ENCODE data around the gene NFU1. TPM values are rescaled to one million over a fixed set of nuclear protein-coding genes. Genes with fewer than 3 reads are reported as not detected.

NFU1 gene
- 134 TPM for total RNA-seq
- long read RNA-seq, transcript NFU1-203 (8 exons, 1,467 nt), result major isoform, 31 of 33 reads
- long read RNA-seq, partial matches to known transcripts, result 0 of 33 reads
- long read RNA-seq, other reads (novel, unspliced or antisense), result 2 of 33 reads

DNA sequence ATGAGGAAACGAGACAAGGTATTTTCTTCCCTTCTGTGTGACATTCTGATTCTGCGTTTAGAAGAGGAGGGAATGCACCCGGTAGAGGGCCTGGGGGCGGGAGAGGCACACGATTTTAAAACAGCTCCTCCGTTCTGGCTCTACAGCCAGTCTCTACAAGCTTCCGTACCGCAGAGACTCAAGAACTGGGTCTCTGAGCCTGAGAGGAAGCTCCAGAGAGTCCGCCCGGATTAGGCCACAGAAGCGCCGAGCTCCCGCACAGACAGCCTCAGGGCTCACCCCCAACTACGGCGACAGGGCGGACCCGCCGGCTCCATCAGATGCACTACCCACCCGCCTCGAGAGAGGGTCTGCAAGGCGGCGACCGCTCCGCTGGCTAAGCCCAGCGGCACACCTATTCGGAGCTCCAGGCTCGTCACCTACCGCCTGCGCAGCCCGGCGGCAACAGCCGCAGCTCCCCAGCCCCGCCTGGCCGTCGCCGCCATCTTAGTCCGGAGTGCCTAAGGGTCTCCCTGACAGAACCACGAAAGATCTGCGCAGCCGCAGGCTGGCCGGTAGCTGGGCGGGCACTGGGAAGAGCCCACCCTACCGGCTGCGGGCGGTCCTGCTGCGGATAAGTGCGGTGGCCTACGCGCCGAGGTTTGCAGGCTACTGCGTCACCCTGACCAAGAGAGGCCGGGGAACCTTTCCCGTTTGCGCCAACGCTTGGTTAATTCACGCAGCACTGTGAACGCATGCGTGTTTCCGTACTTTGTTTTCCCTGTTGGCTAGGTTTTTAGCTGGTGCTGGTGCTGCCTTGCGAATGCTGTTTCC, at the start of gene NFU1:
Gene NFU1, minus strand, starts transcription at position 498 of the 813 bp plus-strand sequence. Its CDS starts 13 bp downstream, at position 485.
- DNase-seq, result peak; percentile 96
- peak; percentile 99 for ATAC-seq (ENCODE audit: poor library complexity)
- intact Hi-C loops (cut with DNase I), result no loop called here

DNA sequence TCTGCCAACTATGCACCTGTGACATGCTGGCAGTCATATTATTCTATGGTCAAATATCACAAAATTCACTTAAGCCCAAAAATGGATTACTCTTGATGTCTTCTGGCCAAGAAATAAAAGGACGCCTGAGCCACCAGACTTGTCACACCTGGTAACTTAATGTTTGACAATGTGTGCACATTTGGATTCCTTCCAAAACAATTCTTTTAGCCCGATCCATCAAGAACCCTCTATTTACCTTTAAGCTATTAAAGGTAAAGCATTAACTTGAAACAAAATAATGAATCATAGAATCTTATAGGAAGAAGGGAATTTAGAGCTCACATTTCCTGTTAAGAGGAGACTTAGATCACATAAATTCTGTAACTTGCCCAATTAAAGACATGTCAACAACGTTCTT, 46.5 kb upstream of the NFU1 start:
- no peak for ATAC-seq (ENCODE audit: poor library complexity)
- DNase-seq, result no peak

DNA sequence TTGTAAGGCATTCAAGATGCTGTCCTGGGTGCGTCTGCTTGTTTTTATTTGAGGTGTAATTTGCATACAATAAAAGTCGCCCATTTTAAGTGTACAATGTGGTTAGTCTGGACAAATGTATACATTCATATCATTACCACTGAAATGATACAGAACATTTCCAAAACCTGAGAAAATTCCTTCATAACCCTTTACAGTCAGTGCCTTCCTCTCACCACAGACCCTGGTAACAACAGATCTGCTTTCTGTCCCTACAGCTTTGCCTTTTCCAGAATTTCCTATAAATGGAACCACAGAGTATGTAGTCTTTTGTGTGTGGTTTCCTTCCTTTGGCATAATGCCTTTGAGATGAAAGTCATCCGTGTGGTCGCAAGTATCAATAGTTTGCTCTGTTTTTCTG, 45.8 kb upstream of the NFU1 start:
- DNase-seq, result no peak
- intact Hi-C loops (cut with DNase I), result no loop called here

More for the DNA sequence above, 46.5 kb upstream of the NFU1 start:
- intact Hi-C loops (cut with DNase I), result no loop called here

DNA sequence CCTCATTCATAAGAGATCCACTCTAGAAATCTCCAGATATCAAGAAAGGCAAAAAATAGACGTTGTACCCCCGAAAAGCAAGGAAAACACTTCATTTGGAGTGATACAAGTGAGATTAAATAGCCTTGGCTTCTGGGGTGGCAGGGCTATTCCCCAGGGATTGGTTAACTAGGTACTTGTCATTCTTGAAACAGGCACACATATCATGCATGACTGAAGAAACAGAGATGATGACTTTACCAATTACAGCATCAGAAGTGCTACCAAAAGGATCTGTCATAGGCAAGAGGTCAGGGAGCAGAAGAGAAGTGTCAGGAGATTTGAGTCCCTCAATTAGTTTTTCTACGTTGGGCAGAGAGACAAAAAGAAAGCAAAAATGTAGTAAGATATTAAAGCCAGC, 45.2 kb upstream of the NFU1 start:
- intact Hi-C loops (cut with DNase I), result no loop called here
- ATAC-seq (ENCODE audit: poor library complexity) (no peak), DNase-seq (no peak)

More for the DNA sequence above, 45.8 kb upstream of the NFU1 start:
- ATAC-seq (ENCODE audit: poor library complexity), result no peak

DNA sequence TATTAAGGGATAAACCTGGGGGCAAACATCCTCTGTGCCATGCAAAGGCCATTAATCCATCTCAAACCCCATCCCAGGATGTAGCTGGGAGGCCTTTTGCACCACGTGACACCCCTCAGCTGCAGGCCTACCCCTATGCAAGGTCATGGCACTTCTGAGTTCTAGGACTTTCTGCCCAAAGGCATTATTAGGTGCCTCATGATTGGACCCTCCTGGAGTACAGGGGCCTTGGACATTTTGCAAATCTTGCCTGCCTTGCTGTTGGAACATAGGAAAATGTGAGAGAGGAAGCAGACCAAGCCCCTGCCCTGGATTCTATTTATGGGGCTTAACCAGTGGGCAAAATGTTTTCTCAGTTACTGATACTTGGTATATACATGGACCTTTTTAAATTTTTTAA, 44.2 kb upstream of the NFU1 start:
- DNase-seq (no peak), ATAC-seq (ENCODE audit: poor library complexity) (no peak)
- intact Hi-C loops (cut with DNase I), result no loop called here

DNA sequence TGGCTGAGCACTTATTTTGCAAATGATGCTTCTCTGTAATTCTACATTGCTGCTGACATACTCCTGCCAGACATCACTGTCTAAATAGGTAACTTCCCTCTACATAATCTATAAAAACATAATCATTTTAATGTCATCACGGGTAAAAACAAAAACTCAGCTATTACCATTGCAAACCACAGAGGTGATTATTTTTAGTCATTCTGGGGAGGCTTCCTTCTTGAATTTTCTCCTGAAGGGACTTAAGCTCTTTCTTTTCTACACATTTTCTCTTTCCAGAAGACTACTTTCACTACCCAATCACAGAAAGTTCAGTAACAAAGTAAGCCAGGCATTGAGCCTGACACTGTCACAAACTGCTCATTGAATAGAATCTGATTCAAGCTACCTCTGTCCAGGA, 40.4 kb upstream of the NFU1 start:
- intact Hi-C loops (cut with DNase I), result no loop called here
- DNase-seq, result no peak
- no peak for ATAC-seq (ENCODE audit: poor library complexity)

DNA sequence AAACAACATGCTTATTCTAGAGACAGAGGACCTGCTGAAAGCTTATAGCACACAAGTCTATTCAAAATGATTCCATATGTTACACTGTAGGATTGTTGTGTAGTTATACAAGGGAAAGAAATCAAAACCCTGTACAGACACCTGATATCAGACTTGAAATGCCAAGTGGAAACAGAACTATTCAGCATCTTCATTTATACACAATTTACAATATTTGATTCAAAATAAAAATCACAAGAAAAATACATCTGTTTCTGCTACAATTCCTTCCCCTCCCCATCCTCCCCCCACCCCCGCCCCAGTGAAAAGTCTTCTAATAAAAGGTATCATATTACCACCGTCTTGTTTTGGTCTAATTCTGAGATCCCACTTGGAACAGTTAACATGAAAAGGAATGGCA, 37.5 kb upstream of the NFU1 start:
- intact Hi-C loops (cut with DNase I), result no loop called here
- DNase-seq, result no peak
- ATAC-seq (ENCODE audit: poor library complexity), result no peak

DNA sequence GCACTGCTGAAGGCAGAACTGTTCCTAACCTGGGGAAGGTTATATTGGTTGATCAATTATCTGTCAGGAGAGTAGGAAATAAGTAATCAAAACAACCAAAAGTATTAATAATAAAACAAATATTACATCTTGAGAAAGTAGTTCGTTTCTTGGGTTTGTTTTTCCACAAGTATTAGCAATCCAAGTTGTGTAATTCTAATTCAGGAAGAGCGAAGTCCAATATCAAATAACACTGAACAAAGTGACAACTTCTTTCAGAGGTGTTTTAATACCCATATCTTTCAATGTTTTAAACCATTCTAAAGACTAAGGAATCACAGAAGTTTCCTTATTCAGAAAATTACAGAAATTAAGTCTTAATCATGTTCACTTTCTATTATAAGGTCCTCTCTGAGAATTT, 34.6 kb upstream of the NFU1 start:
- ATAC-seq (ENCODE audit: poor library complexity), result no peak
- intact Hi-C loops (cut with DNase I), result no loop called here
- no peak for DNase-seq

DNA sequence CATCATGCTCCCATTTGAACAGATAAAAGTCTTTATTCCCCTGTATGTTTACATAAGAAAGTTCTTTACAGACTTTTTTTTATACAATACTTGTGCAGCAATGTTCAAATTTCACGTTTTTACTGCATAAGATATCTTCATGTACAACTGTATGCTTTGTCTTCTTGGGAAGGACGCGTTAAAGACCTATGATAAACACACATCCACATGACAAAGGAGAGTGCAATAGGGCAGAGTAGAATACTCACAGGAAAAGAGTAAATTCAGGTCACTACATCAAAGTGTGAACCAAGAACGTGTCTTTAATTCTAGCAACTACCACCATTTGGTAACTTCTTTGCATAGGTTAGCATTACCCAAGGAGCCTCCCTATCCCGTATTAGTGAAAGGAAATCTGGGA, 33.7 kb upstream of the NFU1 start:
- DNase-seq (no peak), ATAC-seq (ENCODE audit: poor library complexity) (no peak)
- intact Hi-C loops (cut with DNase I), result no loop called here

DNA sequence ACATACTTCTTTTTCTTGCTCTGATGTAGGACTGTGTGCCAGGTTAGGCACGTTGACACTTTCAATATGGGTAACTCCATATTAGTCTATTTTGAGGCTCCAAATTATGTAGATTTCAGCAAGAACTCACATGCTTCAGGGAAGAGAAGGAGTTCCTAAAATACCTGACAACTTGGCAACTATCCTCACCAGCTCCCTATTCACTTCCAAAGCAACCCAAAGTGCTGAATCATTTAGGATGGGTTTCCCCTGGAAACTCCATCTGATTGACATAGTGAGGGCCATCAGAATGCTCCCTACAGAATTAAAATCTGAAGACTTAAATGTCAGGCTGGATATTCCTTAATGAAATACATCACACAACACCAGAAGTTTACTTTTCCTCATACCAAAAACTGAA, 32.5 kb upstream of the NFU1 start:
- ATAC-seq (ENCODE audit: poor library complexity), result no peak
- intact Hi-C loops (cut with DNase I), result no loop called here

DNA sequence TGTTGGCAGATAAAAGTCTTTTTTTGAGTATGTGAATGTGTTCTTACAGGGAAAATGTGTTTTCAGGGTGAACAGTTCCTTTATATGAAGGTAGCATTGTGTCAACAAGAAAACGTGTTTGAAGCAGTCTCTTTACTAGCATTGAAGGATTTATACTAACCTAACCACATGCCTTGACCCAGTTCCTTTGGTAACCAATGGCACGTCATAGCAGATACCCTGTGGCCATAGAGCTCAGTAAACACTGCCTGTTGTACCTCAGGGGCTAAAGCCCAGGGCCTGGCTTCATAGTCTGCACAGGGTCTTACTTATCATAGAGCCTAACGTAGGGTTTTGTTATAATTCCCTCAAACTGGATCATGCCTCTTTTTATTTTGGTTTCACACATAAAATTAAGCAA, 32.1 kb upstream of the NFU1 start:
- ATAC-seq (ENCODE audit: poor library complexity) (no peak), DNase-seq (no peak)
- intact Hi-C loops (cut with DNase I), result no loop called here

More for the DNA sequence above, 32.5 kb upstream of the NFU1 start:
- DNase-seq, result no peak

DNA sequence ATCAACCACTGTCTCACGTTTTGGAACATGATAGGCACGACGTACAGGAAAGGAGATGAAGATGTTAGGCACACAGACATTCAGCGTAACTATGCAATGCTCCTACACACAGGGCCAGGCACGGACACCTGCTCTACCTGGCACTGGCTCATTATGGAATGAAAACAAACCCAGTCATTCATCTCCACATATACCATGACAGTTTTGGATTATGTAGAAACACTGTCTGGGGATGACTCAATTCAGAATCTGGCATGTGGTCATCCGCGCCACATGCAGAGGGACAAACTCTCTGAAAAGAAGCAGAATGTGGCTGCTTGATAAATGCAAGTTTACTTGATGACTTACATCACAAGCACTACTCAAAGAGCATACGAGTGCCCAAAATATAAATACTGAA, 29.5 kb upstream of the NFU1 start:
- intact Hi-C loops (cut with DNase I), result no loop called here
- ATAC-seq (ENCODE audit: poor library complexity) (no peak), DNase-seq (no peak)

DNA sequence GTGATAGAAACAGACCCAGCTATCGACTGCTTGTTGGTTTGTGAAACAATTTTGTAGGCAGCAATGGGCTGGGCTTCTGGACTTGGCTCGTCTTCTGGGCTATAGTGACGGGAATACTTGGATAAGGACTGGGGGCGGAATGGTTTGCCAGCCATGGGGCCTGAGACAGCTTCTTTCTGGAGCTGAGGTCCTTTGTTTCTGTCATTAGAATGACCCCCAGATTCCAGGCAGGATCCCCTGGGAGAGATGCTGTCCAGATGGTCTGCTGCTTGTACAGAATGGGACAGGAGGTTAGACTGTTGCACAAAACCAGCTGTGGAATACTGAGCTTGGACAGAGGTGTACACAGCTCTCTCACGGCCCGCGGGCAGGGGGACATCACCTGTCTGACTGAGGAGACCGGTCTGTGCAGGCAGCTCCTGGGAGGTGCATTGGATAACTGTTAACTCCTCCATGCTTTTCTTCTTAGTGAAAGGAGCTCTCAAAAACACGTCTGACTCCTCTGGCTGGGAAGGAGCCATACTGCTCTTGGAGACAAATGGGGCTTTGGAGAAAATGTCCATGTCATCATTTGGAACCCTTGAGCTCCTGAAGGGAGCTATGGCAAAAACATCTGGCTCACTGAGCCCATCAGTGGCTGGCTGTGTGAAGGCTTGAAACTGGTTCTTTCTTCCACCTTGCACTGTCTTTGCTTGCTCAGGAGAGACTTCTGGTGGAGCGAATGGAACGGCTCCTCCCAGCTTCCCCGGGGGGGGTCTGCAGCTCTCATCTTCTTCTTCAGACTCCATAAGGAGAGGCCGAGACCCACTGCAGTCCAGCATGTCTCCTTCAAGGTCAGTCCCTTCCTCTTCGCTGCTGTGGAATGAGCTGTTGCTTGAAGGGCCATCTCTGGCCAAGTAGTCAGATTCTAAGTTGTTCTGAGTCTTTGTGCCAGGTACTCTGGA, 28.6 kb upstream of the NFU1 start:
- ATAC-seq (ENCODE audit: poor library complexity) (peak; percentile 83), DNase-seq (peak; percentile 84)
- intact Hi-C loops (cut with DNase I), result no loop called here

DNA sequence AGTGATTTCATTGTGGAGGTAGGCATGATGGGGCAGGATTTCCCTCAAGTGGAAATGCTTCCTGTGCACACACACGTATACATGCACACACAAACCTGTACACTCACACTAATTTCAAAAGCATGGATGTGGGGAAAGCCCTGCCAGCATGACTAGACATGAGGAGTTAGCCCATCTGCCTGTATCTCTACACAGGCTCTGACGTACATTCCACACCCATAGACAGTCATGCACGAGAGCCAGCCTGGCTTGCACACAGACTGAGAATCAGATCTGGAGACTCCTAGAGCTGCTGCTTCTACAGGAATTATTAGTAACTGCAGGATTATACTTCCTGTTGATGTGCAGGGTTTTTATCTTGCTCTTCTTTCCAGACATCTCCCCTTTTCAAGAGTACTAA, 27.3 kb upstream of the NFU1 start:
- peak; percentile 53 for DNase-seq
- ATAC-seq (ENCODE audit: poor library complexity), result peak; percentile 69
- intact Hi-C loops (cut with DNase I), result no loop called here

DNA sequence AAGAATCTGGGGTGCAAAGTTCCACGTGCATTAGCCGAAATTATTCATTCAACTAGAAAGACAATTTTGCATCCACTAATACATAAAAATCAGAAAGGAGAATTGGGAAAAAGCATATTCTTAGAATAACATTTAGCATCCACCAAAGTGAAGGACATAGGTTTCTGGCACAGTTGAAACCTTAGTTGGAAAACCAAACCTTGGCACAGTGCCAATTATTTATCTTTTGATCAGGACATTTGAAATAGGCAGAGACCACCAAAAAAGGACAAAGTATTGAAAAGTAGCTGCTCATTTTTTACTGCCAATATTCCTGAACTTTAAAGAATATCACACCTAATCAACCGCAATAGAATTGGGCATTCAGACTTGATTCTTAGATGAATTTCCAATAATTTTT, 25.5 kb upstream of the NFU1 start:
- intact Hi-C loops (cut with DNase I), result no loop called here
- no peak for DNase-seq
- ATAC-seq (ENCODE audit: poor library complexity), result no peak

DNA sequence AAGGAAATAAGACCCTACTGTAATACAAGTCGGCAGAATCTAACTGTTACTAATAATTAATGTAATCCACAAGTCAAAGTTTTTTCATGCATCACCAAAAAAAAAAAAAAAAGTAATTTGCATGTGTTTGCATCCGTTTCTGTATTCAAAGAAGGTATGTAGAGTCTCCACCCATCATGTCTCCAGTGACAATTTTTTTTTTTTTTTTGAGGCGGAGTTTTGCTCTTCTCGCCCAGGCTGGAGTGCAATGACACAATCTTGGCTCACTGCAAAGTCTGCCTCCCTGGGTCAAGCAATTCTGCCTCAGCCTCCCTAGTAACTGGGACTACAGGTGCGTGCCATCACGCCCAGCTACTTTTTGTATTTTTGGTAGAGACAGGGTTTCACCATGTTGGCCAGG, 24.2 kb upstream of the NFU1 start:
- no peak for ATAC-seq (ENCODE audit: poor library complexity)

DNA sequence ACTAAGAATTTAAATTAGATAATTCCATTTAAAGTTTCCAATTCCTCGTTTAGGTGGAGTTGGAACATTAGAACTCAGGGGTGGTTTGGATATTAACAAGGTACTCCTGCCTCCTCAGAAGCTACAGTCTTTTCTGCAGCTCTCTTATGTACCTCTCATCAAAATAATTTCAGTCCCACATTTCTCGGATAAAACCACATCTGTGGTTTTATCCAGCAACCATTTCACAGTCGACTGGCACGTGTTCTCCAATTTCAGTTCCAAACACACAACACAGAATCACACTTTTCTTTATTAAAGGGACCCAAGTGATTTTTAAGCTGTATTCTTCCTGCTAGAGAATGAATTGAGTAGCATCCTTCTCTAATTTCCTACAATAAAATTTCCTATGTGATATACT, 22.7 kb upstream of the NFU1 start:
- intact Hi-C loops (cut with DNase I), result no loop called here
- DNase-seq (no peak), ATAC-seq (ENCODE audit: poor library complexity) (no peak)

More for the DNA sequence above, 24.2 kb upstream of the NFU1 start:
- DNase-seq, result no peak
- intact Hi-C loops (cut with DNase I), result no loop called here

DNA sequence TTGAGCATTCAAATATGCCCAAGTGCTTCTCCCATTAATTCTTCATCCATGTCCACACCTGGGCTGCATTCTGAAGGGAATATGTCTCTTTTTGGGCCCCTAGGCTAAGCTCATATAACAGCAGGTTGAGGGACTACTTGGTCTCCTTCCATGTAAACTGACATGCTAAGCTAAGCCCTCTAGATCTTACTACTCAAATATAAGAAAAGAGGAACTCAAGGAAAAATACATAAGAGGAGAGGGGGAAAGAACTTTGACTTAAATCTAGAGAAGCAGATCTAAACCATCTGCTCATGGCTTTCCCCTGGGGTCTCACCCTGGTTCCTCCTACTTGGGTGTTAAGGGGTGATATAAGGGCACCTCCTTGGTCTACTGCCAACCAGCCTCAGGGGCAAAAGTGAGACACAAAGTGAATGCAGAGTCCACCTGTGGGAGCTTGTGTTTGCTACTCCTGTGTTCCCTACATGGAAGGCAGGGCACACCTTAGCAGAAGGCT, 19.8 kb upstream of the NFU1 start:
- DNase-seq (no peak), ATAC-seq (ENCODE audit: poor library complexity) (no peak)
- intact Hi-C loops (cut with DNase I), result no loop called here

DNA sequence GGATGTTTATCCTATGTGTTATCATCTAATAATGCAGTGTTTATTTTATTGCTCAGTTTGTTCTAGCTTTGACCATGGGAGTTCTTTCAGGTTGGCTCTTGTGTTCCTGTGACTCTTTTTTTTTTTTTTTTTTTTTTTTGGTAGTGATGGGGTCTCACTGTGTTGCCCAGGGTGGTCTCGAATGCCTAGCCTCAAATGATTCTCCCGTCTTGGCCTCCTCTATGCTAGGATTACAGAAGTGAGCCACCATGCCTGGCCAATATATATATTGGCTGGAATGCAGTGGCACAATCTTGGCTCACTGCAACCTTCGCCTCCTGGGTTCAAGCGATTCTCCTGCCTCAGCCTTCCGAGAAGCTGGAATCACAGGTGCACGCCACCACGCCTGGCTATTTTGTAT, 18.9 kb upstream of the NFU1 start:
- intact Hi-C loops (cut with DNase I), result no loop called here
- DNase-seq (no peak), ATAC-seq (ENCODE audit: poor library complexity) (no peak)
